HG03039 (cell line): Measurements from ENCODE around the gene COG1.

Experiments
- ATAC-seq: cut with Tn5 transposase; IDR thresholded peaks from one replicate; pipeline ENCODE4 v1.9.1; 2021; ENCODE audit warnings: mild to moderate bottlenecking, moderate library complexity; ENCODE audit not compliant: unreplicated experiment

The COG1 gene

DNA sequence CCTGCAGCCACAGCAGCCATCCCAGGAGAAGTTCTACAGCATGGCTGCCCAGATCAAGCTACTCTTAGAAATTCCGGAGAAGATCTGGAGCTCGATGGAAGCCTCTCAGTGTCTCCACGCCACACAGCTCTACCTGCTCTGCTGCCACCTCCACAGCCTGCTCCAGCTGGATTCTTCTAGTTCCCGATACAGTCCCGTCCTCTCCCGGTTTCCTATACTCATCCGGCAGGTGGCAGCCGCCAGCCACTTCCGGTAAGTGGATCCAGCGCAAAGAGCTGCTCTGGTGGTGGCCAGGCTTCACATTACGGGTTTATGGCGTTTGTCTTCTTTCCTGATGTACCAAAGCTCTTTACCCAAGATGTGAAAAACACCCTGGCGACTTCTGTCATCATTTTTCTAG lies 3.6 kb downstream of the COG1 start:
- ATAC-seq = no peak

DNA sequence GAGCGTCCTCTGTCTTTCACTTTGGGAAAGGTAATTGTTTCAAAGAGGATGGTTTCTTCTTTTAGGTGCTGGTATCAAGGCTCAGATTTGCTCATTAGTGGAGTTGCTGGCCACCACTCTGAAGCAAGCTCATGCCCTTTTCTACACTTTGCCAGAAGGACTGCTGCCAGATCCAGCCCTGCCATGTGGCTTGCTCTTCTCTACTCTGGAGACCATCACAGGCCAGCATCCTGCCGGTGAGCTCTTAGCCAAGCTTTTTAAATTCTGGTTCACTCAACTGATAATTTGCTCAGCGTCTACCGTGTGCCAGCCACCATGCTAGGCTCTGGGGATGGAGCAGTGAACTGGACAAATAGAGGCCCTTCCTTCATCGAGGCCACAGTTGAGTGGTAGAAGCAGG lies 4.3 kb downstream of the COG1 start:
- no peak for ATAC-seq

DNA sequence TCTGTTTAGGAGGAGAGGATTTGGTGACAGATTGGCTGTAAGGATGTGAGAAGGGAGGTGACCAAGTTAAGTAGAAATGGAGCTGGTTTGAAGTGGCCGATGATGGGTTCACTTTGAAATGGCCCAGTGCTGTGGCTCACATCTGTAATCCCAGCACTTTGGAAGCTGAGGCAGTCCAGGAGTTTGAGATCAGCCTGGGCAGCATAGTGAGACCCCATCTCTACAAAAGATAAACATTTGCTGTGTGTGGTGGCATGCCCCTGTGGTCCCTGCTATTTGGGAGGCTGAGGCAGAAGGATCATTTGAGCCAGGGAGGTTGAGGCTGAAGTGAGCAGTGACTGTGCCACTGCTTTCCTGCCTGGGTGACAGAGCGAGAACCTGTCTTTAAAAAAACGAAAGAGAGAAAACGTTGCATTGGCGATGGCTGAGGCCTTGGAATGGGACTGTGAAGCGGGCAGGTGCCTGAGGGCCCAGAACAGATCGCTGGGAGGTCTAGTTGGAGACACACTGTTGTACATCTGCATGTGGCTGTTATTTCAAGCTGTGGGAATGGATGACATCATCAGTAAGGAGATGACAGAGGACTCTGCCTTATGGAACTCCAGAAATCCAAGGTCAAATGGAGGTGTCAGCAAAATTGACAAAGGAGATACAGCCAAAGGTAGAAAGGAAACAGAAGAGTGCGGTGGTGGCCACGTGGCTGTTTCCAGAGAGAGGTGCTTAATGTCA lies 5.5 kb downstream of the COG1 start:
- no peak for ATAC-seq

DNA sequence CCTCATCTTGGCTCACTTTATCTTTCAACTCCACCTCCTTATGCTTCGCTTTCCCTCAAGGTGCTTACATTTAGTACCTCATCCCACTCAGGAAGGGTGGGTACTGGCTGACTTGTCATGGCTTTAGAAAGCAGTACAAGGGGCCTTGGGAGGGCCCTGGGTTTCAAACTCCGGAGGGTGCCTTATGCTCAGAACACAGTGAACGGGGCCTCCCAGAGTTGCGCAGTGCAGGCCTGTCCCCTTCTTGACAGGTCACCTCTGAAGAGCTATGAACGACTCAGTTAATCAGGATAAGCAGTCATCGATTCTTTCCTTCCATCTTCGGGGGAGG lies 6.0 kb downstream of the COG1 start:
- ATAC-seq = no peak

DNA sequence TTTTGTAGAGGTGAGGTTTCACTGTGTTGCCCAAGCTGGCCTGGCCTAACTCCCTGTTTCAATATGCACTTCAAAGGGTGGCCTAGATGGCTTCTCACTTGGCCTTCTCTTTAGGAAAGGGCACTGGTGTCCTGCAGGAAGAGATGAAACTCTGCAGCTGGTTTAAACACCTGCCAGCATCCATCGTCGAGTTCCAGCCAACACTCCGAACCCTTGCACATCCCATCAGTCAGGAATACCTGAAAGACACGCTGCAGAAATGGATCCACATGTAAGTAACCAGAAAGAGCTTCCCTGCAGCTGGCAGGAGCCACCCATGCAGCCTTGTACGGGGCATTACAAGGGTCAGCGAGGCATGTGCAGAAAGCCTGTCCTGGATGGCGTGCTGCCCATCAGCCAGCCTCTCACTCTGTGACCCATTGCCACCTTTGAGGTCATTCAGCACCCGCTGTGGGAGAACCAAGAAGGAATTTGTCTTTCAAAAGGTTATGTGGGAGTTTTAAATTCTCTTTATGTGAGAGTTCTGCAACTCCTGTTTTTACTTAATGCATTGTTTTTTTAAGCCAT lies 7.0 kb downstream of the COG1 start:
- no peak for ATAC-seq

DNA sequence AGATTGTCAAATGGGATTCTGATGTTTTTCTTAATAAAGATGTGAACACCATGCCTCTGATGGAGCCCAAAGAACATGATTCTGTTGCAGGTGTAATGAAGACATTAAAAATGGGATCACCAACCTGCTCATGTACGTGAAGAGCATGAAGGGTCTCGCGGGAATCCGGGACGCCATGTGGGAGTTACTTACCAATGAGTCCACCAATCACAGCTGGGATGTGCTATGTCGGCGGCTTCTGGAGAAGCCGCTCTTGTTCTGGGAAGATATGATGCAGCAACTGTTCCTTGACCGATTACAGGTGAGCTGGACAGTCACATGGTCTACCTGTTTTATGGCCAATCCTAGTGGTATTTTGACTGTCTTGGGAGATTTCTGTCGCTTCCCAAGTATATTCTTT lies 7.6 kb downstream of the COG1 start:
- no peak for ATAC-seq

DNA sequence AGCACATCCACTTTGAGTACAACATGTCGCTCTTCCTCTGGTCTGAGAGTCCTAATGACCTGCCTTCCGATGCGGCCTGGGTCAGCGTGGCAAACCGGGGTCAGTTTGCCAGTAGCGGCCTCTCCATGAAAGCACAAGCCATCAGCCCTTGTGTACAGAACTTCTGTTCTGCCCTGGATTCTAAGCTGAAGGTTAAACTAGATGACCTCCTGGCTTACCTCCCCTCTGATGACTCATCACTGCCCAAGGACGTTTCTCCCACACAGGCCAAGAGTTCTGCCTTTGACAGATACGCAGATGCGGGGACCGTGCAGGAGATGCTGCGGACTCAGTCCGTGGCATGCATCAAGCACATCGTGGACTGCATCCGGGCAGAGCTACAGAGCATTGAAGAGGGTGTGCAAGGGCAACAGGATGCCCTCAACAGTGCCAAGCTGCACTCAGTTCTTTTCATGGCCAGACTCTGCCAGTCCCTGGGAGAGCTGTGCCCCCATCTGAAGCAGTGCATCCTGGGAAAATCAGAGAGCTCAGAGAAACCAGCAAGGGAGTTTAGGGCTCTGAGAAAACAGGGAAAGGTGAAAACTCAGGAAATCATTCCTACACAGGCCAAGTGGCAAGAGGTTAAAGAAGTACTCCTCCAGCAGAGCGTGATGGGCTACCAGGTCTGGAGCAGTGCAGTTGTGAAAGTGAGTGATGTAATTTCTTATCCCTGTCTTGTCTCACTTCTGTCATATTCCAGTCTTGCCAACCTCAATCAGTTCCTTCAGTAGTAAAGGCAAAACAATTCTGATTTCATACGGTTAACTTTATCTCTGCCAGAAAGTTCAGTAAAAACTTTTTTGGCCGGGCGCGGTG lies 8.6 kb downstream of the COG1 start:
- no peak for ATAC-seq

DNA sequence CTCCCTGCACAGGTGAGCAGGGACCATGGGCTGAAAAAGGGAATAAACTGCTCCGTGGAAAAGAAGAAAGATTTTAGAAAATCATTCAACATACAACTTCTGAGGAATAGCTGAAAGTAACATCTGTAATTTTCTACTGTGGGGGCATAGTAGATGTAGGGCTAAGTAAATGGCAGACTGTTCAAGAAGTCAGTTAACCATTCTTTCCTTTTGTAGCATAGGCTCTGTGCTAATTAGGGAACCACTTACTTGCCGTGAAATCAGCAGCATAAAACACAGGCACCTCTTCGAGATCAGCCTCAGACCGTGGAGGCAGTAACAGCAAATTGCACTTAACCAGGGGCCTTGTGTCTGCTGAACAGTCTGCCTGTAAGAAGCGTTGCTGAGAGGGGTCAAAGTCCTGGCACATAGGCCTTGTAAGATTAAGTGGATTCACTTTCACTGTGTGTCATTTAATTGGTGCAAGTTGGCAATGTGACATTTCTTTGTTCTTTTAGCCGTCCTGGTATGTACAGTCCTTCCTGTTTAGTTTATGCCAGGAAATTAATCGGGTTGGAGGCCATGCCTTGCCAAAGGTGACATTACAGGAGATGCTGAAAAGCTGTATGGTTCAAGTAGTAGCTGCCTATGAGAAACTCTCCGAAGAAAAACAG lies 10.4 kb downstream of the COG1 start:
- ATAC-seq = no peak

DNA sequence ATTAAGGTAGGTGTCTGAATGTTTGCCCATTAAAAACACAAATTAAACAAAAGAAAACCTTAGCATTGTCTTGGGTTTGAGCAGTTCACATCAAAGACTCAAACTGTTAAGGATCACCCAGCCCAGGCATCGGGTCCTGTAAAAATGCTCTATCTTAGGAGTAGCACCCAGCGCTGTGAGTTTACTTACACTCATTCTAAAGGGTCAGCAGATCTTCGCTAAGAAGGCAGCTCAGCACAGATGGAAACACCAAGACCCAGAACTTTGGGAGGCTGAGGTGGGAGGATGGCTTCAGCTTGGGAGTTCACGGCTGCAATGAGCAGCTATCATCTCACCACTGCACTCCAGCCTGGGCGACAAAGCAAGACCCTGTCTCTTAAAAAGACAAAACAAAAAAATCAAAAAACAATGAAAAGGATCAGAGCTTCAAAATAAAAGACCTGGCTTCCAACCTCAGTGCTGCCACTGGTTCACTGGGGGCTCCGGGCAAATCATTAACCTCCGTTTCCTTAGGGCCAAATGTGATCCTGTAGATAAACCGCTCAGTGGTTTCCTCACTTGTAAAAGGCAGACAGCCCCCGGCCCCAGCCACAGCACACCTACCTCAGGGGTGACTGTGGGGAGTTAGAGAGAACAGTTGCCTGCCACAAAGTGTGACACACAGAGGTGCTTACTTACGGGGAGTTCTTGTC lies 11.1 kb downstream of the COG1 start:
- no peak for ATAC-seq

DNA sequence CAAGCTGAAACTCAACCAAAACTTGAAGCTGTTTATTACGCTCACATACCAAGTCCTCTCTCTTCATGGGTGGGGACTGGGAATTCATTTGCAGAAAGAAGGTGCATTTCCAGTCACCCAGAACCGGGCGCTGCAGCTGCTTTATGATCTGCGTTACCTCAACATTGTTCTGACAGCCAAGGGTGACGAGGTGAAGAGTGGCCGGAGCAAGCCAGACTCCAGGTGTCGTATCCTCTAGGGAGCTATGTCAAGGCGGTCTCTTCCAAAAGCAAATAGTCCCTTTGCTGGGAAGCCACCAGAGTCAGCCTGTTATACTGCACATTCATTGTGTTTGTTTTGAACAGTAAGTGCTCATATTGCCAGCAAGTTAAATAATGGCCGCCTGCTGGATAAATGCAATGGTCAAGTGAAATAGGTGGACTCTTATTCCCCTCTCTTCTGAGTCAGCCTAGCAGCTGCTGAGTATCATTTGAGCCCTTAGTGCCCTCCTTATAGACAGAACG lies 12.7 kb downstream of the COG1 start:
- no peak for ATAC-seq

DNA sequence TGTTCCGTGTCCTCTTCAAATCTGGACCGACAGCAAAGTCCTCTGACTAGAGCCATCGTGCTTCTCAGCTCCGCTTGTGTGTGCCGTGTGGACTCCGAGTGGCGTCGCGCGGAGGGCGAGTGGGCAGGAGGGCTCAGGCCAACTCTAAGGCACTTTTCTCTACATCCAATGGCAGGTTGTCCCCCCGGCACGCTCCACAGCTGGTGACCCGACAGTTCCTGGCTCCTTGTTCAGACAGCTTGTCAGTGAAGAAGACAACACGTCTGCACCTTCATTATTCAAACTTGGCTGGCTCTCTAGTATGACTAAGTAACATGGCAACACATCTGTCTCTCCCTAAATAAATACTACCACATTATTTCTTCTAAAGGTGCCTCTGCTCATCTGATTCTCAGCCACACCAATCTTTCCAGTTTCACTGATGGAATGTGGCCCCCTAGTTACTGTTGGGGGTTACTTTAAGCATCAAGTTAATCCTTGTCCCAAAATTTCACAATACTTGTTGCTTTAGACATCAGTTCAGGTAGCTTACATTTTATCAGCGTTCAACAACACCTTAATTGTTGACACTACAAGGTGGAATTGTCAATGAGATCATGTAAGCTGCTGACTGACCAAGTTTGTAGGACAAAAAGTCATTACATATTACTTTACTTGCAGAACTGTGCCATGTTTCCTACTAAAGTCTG lies 15.4 kb downstream of the COG1 start:
- no peak for ATAC-seq

DNA sequence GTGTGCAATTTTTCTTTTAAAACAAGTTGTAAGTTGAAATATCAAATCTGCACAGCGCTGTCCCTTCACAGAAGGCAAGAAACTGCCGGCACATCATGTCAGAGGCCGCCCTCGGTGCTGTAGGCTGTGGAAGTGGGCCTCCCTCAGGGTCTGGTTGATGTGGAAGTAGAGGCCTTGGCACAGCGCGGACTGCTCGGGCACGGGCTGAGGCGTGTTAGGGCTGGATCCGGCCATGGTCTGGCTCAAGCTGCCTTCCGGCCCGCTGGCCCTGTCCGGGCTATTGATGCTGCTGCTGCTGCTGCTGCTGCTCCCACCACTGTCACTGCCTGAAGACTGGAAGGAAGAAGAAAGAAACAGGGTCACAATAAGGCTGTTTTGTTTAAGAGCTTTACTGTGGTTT lies 16.6 kb downstream of the COG1 start:
- no peak for ATAC-seq

DNA sequence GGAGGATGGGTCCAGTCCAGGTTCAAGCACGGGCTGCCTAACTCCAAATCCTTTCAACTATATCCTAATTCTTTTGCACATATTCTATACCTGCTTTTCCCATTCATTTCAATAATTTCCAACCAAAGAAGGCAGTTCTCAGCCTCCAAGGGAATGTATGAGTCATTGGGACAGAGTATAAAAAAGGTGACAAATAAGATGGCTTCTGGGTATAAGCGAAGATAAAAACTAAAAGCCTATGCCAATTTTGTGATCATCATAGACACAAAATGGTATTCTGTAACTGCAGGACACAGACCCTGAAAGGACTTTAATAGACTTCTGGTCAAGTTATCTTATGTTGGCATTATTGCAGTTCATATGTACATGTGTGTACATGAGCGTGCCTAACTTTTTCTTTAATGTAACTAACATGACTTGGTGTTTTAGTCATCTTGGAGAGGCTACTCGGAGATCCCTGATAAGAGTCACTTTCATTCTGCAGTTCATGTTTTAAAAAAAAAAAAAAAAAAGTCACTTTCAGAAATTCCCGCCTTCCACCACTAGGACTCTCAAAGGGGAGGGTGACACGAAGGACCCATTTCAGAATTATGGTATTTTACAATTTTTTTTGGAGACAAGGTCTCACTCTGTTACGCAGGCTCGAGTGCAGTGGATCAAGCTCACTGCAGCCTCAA lies 17.3 kb downstream of the COG1 start:
- no peak for ATAC-seq

DNA sequence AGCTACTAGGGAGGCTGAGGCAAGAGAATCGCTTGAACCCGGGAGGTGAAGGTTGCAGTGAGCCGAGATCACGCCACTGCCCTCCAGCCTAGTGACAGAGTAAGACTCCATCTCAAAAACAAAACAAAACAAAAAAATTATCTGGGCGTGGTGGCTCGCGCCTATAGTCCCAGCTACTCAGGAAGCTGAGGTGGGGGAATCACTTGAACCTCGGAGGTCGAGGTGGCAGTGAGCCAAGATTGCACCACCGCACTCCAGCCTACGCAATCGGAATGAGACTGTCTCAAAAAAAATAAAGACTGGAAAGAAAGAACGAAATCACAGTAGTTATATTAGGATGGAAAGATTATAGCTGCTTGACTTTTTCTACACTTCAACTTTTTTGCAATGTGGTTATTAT lies 18.9 kb downstream of the COG1 start:
- ATAC-seq = no peak

DNA sequence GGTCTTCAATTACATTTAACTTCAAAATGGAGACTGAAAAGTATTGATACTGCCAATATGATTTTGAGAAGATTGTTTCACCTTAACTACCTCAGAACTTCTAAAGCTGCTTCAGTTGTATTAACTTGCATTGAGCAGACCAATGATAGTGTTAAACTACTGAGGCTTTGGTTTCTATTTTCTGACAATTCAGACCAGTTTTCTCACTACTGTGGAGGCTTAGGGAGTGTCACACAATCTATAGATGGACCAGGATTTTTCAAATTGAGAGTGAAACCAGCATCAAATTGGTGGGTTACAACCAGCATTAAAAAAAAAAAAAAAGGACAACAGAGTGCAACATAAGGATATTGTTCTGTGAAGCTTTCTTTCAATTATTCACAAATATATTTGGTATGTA lies 21.2 kb downstream of the COG1 start:
- ATAC-seq = no peak

DNA sequence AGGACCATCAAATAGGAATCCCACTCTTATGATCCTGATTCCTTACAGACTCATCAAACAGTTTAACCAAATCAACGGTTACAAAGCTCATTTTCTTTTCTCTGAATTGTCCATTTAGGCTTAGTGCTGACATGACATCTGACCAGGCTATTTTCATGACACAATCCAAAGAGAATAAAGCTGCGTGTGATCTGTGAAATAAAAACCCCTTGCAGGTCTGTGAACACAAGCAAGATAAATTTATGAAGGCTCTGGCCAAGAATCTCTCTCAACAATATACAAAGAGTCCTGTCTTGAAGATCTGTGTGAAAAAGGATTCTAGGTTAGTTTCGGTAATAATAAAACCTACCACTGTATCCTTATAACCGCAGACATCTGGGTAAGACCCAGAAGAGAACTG lies 22.0 kb downstream of the COG1 start:
- no peak for ATAC-seq

DNA sequence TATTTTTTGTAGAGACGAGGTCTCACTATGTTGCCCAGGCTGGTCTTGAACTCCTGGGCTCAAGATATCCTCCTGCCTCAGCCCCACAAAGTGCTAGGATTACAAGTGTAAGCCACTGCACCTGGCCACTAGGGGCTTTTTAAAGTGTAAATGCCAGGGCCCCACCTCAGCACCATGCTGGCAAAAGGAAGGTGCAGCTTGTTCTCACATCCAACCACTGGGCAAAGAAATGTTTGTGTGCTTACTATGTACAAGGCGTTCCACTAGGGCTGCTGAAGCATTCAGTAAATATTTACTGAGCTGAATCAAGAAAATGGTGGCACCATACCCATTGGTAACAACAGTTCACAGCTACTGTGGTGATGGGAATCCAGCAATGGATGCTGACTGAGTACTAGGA lies 22.6 kb downstream of the COG1 start:
- no peak for ATAC-seq

DNA sequence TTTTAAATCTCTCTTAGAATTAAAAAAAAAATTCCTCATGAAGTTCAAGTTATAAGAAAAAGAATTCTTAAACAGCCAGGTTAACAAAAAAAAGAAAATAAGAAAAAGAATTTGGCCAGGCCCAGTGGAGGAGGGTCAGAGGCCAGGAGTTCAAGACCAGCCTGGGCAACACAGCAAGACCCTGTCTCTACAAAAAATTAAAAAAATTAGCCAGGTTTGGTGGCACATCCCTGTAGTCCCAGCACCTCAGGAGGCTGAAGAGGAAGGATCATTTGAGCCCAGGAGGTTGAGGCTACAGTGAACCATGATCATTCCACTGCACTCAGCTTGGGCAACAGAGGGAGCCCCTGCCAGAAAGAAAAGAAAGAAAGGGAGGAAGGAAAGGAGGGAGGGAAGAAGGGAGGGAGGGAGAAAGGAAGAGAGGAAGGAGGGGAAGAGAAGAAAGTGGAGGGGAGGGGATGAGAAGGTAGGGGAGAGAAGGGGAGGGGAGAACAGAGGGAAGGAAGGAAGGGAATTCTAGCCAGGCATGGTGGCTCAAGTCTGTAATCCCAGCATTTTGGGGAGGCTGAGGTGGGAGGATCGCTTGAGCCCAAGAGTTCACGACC lies 30.9 kb downstream of the COG1 start:
- no peak for ATAC-seq

DNA sequence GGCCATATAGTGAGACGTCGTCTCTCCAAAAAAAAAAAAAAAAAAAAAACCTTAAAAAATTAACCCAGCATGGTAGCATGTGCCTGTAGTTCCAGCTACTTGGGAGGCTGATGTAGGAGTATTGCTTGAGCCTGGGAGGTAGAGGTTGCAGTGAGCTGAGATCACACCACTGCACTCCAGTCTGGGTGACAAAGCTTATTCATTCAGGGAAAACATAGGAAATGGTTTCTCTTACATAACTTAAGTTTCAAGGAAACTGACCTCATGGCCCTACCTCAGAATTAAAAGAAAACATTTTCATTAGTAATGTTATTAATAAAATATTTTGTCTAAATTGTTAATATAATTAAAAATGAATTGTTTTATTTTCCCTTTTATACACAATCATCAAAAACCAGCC lies 31.4 kb downstream of the COG1 start:
- ATAC-seq = no peak
